ENCODE results near the gene PCGF3. TPM values are rescaled to one million over a fixed set of nuclear protein-coding genes. Genes with fewer than 3 reads are reported as not detected.
"Not testable (repeated sequence)": the region's sequence is repeated elsewhere in the genome, so short reads cannot be mapped to it uniquely, and the experiment has no call there.

The PCGF3 gene
- total RNA-seq, 1 experiment from 2014 or later = 34.1 TPM

DNA sequence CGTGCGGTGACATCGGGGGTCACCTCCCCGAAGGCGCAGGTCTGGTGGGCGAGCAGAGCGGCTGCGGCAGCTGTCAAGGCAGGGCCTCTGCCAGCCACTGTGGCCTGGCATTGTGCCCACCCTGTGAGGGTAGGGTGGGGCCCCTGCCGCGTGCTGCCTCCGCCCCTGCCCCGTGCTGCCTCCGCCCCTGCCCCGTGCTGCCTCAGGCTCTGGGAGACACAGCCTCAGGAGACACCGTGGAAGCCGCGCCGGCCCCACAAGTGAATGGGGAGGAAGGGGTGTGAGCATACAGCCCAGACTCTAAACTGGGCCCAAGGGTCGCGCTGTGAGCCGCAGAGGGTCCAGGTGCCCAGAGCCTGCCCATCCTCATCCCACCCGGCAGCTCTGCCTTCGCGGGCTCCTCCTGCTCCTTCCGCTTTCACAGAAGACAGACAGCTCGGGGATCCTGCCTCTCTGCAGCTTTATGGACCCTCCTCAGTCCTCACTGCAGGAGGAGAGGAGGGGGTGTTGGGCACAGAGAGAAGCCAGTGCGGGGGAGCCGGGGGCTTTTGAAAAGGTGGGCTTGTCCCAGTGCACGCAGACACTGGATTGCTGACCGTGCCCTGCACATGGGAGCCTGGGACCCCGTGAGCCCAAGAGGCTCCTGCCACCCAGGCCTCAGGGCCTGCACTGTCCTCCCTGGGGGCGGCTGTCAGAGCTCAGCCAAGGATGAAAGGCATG, 27.4 kb downstream of the PCGF3 start:
- DNase-seq (ENCODE audit: low spot score) = no peak
- in situ Hi-C loops (cut with HindIII; ENCODE audit: low sequenced_read_pairs) = no loop called here

DNA sequence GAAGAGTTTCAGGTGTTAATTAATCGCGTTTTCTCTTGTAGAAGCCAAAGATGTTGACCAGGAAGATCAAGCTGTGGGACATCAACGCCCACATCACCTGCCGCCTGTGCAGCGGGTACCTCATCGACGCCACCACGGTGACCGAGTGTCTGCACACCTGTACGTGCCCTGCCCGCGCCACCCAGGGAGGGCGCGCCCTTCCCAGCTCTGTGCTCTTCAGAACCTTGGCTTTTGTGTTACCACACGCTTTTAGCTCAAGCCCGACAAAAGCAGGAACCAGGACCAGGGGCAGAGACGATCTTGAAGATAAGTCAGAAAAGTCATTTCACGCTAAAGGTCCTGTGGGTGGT, 28.0 kb downstream of the PCGF3 start:
- DNase-seq (ENCODE audit: low spot score) = no peak
- in situ Hi-C loops (cut with HindIII; ENCODE audit: low sequenced_read_pairs) = no loop called here

DNA sequence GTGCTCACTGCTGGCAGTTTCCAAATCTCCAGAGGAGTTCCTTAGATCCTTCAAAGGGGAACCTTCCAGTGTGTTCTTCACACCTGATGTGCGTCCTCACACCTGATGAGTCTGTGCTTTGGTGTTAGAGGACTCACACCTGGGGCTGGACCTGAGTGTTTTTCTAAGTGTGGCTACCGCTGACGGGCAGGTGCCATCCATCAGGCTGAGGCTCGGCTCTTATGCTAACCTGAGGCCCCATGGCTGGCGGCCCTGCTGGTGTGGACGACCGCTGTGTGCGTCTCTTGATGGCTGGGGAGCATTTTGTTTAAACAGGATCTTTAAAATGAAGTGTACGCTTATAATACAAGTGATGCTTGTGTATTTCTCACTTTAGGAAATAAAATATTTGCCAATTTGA, 28.4 kb downstream of the PCGF3 start:
- DNase-seq (ENCODE audit: low spot score) = no peak
- in situ Hi-C loops (cut with HindIII; ENCODE audit: low sequenced_read_pairs) = no loop called here

GRCh38 chr4:734951-735350, 29.3 kb downstream of the PCGF3 start:
- DNase-seq (ENCODE audit: low spot score) = no peak
- in situ Hi-C loops (cut with HindIII; ENCODE audit: low sequenced_read_pairs) = no loop called here

- DNase-seq (ENCODE audit: low spot score) = no peak
- in situ Hi-C loops (cut with HindIII; ENCODE audit: low sequenced_read_pairs) = no loop called here
Observed at GRCh38 chr4:735583-735982, 30.0 kb downstream of the PCGF3 start.

DNA sequence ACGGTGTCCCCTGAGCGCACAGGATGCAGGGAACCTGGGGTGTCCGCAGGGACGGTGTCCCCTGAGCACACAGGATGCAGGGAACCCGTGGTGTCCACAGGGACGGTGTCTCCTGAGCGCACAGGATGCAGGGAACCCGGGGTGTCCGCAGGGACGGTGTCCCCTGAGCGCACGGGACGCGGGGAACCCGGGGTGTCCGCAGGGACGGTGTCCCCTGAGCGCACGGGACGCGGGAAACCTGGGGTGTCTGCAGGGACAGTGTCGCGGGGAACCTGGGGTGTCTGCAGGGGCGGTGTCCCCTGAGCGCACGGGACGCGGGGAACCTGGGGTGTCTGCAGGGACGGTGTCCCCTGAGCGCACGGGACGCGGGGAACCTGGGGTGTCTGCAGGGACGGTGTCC, 30.9 kb downstream of the PCGF3 start:
- in situ Hi-C loops (cut with HindIII; ENCODE audit: low sequenced_read_pairs); DNase-seq (ENCODE audit: low spot score): not testable (repeated sequence)

DNA sequence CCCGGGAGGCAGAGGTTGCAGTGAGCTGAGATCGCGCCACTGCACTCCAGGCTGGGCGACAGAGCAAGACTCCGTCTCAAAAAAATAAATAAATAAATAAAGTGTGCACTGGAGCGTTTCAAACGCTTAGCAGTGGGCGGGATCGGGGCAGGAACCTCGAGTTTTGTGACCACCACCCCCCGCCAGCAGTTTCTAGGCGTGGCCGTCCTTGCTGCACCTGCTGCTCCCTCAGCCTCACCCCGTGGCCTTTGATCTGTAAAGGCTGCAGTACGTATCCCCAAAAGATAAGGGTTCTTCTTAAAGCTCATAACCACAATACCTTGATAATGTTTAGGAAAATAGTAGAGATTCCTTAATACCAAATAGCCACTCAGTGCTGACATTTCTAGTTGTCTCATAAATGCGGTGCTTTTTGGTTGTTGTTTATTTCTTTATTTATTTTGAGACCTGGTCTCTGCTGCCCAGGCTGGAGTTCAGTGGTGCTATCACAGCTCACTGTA, 33.2 kb downstream of the PCGF3 start:
- DNase-seq (ENCODE audit: low spot score) = no peak
- in situ Hi-C loops (cut with HindIII; ENCODE audit: low sequenced_read_pairs) = no loop called here

DNA sequence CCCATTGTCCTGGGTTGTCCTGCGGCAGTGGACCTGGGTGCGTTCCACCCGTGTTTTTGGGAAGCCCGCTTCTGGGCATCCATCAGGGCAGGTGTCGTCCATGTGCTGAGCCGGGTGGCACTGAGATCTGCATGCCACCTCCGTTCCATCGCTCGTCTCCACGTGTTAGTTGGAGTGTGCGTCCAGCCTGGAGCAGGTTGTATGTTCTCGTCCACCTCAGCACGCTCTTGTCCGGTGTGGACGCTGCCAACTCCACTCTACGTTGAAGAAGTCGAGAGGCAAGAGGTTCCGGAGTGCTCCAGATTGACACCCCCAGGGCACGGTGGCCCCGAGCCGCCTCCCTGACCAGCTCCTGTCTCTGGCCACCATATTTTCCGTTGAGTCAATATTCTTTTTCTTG, 33.9 kb downstream of the PCGF3 start:
- no peak for DNase-seq (ENCODE audit: low spot score)
- in situ Hi-C loops (cut with HindIII; ENCODE audit: low sequenced_read_pairs) = no loop called here

DNA sequence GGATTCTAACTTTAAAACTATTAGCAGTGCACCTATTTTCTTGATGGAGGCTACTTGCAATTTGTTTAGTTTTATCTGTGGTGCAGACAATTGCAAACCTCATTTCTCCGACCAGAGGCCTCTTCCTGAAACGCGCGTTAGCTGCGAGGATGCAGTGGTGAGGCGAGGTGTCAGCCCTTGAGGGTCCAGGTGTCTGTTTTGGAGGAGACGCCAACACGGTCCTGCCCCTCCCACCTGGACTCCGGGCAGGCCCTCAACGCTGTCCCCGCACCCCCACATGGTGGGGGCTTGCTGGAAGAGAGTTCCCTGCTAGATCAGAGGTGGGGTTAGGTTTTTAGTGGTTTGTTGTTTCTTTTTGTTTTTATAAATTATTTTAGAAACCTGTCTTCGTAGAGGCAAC, 34.4 kb downstream of the PCGF3 start:
- in situ Hi-C loops (cut with HindIII; ENCODE audit: low sequenced_read_pairs) = no loop called here

DNA sequence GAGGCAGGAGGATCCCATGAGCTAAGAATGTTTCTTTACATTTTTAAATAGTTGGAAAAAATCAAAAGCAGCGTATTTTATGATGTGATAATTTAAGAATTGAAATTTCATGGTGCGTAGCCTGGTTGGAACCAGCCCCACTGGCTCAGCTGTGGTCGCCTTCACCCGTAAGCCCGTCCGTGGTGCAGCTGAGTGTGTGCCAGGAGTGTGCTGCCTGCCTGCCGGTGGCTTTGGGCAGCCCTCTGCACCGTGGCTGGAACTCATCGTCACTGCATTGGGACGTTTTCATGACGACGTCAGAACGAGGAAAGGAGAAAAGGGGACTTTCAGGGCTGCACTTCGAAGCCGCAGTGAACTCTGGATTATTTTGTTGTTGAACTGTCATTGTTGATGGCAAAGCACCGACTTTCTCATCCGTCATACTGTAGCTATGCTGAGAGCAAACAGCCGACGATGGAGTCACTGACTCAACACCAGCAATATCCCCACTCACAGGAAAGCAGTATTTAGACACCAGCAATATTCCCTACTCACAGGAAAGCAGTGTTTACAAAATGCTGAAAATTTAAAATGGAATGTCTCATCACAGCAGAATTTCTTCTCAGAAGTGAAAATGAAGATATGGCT, 35.1 kb downstream of the PCGF3 start:
- no peak for DNase-seq (ENCODE audit: low spot score)
- in situ Hi-C loops (cut with HindIII; ENCODE audit: low sequenced_read_pairs) = no loop called here

More for the DNA sequence above, 34.4 kb downstream of the PCGF3 start:
- no peak for DNase-seq (ENCODE audit: low spot score)

- DNase-seq (ENCODE audit: low spot score) = no peak
- in situ Hi-C loops (cut with HindIII; ENCODE audit: low sequenced_read_pairs) = no loop called here
Observed at GRCh38 chr4:742096-742741, 36.6 kb downstream of the PCGF3 start.

DNA sequence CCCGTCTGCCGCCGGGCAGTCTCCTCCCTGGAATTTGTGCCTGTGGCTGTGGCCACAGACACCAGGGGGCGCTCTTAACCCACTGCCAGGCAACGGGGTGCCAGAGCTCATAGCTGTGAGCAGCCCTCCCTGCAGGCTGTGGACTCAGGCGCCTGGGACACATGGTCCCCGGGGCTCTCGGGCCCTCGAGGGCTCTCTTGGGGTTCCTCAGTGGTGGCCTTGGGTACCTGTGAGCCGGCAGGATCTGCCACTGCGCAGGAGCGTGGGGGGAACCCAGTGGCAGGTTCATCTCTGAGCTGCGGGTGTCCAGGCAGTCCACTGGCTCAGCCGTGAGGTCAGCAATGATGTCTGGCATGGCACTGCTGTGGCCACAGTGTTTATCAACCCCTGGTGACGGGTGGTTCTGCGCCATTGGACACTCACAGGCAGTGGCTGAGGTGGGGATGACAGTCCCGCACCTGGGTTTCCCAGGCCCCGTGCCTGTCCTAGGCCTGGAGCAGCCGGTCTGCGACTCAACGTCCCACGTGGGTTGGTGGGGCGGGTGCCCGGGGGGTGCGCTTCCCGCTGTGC, 37.2 kb downstream of the PCGF3 start:
- in situ Hi-C loops (cut with HindIII; ENCODE audit: low sequenced_read_pairs) = no loop called here
- DNase-seq (ENCODE audit: low spot score) = peak; percentile 79

DNA sequence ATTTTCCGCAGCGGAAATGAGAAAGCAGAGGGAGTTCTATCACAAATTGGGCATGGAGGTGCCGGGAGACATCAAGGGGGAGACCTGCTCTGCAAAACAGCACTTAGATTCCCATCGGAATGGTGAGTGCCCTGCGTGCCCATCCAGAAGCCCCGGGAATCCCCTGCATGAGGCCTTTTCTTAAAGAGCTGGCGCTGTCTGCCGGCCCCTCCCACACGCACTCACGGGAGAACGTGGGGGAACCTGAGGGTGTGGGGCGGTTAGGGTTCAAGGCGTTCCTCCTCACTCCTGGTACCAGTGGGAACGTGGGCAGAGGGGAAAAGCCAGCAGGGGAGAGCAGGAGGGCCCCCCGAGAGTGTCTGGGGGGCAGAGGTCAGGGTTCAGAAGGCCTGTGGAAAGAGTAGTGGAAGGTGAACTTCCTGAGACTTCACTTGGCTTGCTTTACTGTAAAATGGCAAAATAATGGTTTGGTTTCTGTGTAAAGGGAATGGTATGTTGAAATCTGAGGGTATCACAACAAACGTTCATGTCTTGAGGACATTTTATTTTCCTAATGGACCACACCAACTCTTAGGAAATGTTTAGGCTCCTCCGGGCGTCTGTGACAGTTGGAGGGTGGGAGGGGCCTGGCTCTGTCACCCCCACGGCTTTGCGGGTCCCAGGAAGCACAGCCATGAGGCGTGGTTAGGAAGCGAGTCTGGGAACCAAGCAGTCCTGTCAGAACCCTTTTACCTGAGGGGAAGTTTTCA, 38.0 kb downstream of the PCGF3 start:
- DNase-seq (ENCODE audit: low spot score) = no peak
- in situ Hi-C loops (cut with HindIII; ENCODE audit: low sequenced_read_pairs) = no loop called here

DNA sequence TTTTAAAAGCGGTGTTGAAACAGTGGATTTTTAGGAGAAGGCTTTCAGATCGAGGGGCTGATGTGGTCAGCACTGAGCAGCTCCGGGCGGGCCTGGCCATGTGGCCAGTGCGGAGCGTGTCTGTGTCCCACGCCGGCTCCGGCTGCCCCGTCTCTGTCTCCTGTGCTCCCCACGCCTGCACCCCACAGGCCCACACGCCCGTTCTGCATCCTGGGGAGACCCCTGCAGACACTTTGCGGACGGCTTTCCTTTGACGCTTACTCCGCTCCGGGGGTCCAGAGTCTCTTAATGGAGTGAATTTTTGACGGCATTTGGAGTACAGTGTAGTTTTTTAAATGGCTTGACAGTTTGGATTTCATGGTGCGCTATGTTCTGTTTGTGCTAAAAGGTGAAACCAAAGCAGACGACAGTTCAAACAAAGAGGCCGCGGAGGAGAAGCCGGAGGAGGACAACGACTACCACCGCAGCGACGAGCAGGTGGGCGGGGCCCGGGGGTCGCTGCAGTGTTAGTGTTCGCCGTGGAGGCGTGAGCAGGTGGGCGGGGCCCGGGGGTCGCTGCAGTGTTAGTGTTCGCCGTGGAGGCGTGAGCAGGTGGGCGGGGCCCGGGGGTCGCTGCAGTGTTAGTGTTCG, 38.7 kb downstream of the PCGF3 start:
- in situ Hi-C loops (cut with HindIII; ENCODE audit: low sequenced_read_pairs) = no loop called here
- no peak for DNase-seq (ENCODE audit: low spot score)

DNA sequence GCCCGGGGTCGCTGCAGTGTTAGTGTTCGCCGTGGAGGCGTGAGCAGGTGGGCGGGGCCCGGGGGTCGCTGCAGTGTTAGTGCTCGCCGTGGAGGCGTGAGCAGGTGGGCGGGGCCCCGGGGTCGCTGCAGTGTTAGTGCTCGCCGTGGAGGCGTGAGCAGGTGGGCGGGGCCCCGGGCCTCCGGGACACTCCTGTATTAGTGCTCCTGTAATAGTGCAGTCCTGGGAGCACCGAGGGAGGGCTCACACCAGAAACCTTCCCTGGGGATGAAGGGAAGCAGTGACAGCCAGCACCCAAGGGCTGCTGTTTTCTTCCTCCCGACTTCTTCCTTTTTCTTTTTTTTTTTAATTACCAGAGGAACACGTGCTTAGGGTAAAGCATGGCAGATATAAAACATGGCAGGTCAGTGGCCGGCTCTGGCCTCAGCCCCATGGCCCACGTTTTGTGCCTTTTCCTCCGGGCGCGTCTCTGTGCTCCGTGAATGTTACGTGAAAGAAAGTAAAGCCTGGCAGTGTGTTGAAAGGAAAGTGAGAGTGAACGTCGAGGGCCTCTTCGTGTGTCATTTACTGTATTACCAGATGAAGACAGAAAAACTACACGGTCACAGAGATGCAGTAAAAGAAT, 42.0 kb downstream of the PCGF3 start:
- in situ Hi-C loops (cut with HindIII; ENCODE audit: low sequenced_read_pairs) = no loop called here
- DNase-seq (ENCODE audit: low spot score) = no peak

DNA sequence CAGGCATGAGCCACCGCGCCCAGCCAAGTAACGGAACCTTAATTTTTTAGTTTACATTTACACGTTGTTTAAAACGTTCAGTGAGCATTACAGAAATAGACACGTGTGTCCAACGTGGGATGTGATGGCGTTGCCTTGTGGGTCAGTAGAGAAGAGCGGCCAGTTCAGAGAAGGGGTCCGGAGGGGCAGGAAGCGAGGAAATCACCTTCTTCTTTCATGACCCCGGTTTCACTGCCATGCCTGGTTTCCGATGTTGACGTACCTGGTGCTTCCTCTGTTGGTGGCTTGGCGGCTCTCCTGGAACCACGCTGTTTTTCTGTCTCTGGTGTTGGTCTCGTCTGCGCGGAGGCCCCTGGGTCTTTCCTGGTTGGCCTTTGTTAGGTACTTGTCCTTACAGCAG, 42.8 kb downstream of the PCGF3 start:
- no peak for DNase-seq (ENCODE audit: low spot score)
- in situ Hi-C loops (cut with HindIII; ENCODE audit: low sequenced_read_pairs) = no loop called here

GRCh38 chr4:749698-750666, 44.4 kb downstream of the PCGF3 start:
- in situ Hi-C loops (cut with HindIII; ENCODE audit: low sequenced_read_pairs) = no loop called here
- peak; percentile 61 for DNase-seq (ENCODE audit: low spot score)

DNA sequence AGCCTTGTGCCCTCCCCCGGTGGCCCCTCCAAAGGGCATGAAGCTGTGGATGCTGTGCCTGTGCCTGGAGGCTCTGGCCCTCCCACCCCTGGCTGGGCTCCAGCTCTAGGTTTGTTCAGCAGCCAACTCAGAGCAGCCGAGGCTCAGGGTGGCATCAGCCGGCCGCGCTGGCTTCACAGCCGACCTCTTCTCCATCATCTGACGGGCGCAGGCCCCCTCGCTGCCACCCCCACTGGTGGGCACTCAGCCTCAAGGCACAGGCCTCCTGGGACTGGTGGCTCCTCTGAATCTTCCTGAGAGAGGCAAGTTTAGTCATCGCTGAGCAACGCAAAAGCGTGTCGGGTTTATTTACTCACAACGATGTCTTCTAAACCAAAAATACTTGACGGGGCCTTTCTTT, 46.0 kb downstream of the PCGF3 start:
- peak; percentile 71 for DNase-seq (ENCODE audit: low spot score)
- in situ Hi-C loops (cut with HindIII; ENCODE audit: low sequenced_read_pairs) = no loop called here
